ENCODE measurements around the gene PLA2G6. TPM values are rescaled to one million over a fixed set of nuclear protein-coding genes. Genes with fewer than 3 reads are reported as not detected.

PLA2G6 gene
- total and polyA plus RNA-seq, 2 of the 13 experiments (the other 11 are each of a cell fraction or from before 2014, with no cell fraction given), result 4.8 to 11.5 TPM

GRCh38 chr22:38132136-38132535, 49.5 kb downstream of the PLA2G6 start:
- FAIRE-seq (no peak), DNase-seq (ENCODE audit: low spot score) (no peak)
- CTCF ChIA-PET (ENCODE audit: low intra/inter-chr PET ratio, low total read pairs), result no interaction called here

GRCh38 chr22:38131399-38131798, 50.2 kb downstream of the PLA2G6 start:
- Histone ChIP-seq H3K4me2 (ENCODE audit: low read depth, low read length) (no peak overlapping the region), H3K9ac (ENCODE audit: insufficient read depth, low read depth, low read length) (no peak overlapping the region), H2AFZ (ENCODE audit: low read length) (no peak overlapping the region), H3K79me2 (ENCODE audit: insufficient read depth, low read length) (no peaks in the 10 kb centered on the region), H3K4me1 (ENCODE audit: insufficient read depth, low read length) (no peaks in the 10 kb centered on the region), H3K9me3 (ENCODE audit: low read length) (no peaks in the 10 kb centered on the region), H3K27ac (ENCODE audit: extremely low read length, insufficient read depth, low read length) (no peak overlapping the region), H3K36me3 (replicated peaks in 1 of 2; ENCODE audit: control insufficient read depth in 1 of 2, insufficient read depth in 2 of 2, low read length in 2 of 2) (no peaks in the 10 kb centered on the region), H3K4me3 (replicated peaks in 1 of 3; ENCODE audit: insufficient read depth in 1 of 3, low read depth in 2 of 3, low read length in 3 of 3) (no peak overlapping the region), H3K27me3 (ENCODE audit: control insufficient read depth in 1 of 2, insufficient read depth in 2 of 2, low read length in 2 of 2) (no peaks in the 10 kb centered on the region), H4K20me1 (ENCODE audit: insufficient read depth, low read length) (no peaks in the 10 kb centered on the region)
- DNase-seq (ENCODE audit: low spot score) (no peak), FAIRE-seq (no peak), ATAC-seq (no peak)
- ChIA-PET CTCF (ENCODE audit: low intra/inter-chr PET ratio, low total read pairs) (no interaction called here), POLR2A (no interaction called here)
- BruUV-seq (replicated peaks), result no TSS peak
- in situ Hi-C loops (cut with HindIII; ENCODE audit: extremely low pct_ligation_motif_present, low pct_unique_long_range_greater_than_20kb), result no loop called here
- intact Hi-C loops (cut with micrococcal nuclease; ENCODE audit: unreplicated experiment), result no loop called here
- 85% methylated on average over 2 of the region's 2 CpGs for WGBS (ENCODE audit: low lambda C conversion rate)
- TF ChIP-seq THAP9 (CRISPR knock-in tag; IDR thresholded peaks at IDR 0.05; ENCODE audit: borderline replicate concordance) (no peak), ZBTB7A (CRISPR knock-in tag; IDR thresholded peaks at IDR 0.05) (no peak), POLR2G (IDR thresholded peaks at IDR 0.05; ENCODE audit: low read depth, low read length) (no peak), ZNF234 (CRISPR knock-in tag; conservative IDR thresholded peaks at IDR 0.05) (no peak), TFDP1 (CRISPR knock-in tag; IDR thresholded peaks at IDR 0.05; ENCODE audit: borderline replicate concordance) (no peak), ZNF543 (CRISPR knock-in tag; IDR thresholded peaks at IDR 0.05) (no peak)

More at GRCh38 chr22:38132136-38132535, 49.5 kb downstream of the PLA2G6 start:
- Histone ChIP-seq H3K27me3 (ENCODE audit: control insufficient read depth in 1 of 2, insufficient read depth in 2 of 2, low read length in 2 of 2) (no peaks in the 10 kb centered on the region), H3K36me3 (replicated peaks in 1 of 2; ENCODE audit: control insufficient read depth in 1 of 2, insufficient read depth in 2 of 2, low read length in 2 of 2) (no peaks in the 10 kb centered on the region), H3K9me3 (ENCODE audit: low read length) (no peaks in the 10 kb centered on the region), H3K9ac (ENCODE audit: insufficient read depth, low read depth, low read length) (no peak overlapping the region), H2AFZ (ENCODE audit: low read length) (no peak overlapping the region), H3K79me2 (ENCODE audit: insufficient read depth, low read length) (no peaks in the 10 kb centered on the region), H3K4me3 (replicated peaks in 1 of 3; ENCODE audit: insufficient read depth in 1 of 3, low read depth in 2 of 3, low read length in 3 of 3) (no peak overlapping the region), H3K27ac (ENCODE audit: extremely low read length, insufficient read depth, low read length) (no peak overlapping the region), H4K20me1 (ENCODE audit: insufficient read depth, low read length) (no peaks in the 10 kb centered on the region), H3K4me1 (ENCODE audit: insufficient read depth, low read length) (no peaks in the 10 kb centered on the region), H3K4me2 (ENCODE audit: low read depth, low read length) (no peak overlapping the region)
- no peak for ATAC-seq
- no TSS peak for BruUV-seq (replicated peaks)
- 66% methylated on average over 7 of the region's 7 CpGs for WGBS (ENCODE audit: low lambda C conversion rate)
- intact Hi-C loops (cut with micrococcal nuclease; ENCODE audit: unreplicated experiment), result no loop called here
- in situ Hi-C loops (cut with HindIII; ENCODE audit: extremely low pct_ligation_motif_present, low pct_unique_long_range_greater_than_20kb), result no loop called here
- TF ChIP-seq GZF1 (CRISPR knock-in tag; IDR thresholded peaks at IDR 0.05) (no peak), GTF2F1 (IDR thresholded peaks at IDR 0.05; ENCODE audit: low read length) (no peak), NFKBIZ (CRISPR knock-in tag; IDR thresholded peaks at IDR 0.05) (no peak), CBX2 (IDR thresholded peaks at IDR 0.05; ENCODE audit: low read depth, low read length) (no peak), CBX2 (CRISPR knock-in tag; IDR thresholded peaks at IDR 0.05; ENCODE audit: low read depth) (no peak), CCAR2 (optimal IDR thresholded peaks at IDR 0.05; ENCODE audit: low read depth, low read length) (no peak), ZNF224 (CRISPR knock-in tag; IDR thresholded peaks at IDR 0.05) (no peak), ZNF644 (CRISPR knock-in tag; IDR thresholded peaks at IDR 0.05; ENCODE audit: low read depth) (no peak), ARNT (IDR thresholded peaks at IDR 0.05) (no peak), ZUFSP (CRISPR knock-in tag; IDR thresholded peaks at IDR 0.05; ENCODE audit: borderline replicate concordance) (no peak), FOXO1 (CRISPR knock-in tag; IDR thresholded peaks at IDR 0.05) (no peak), ZNF138 (CRISPR knock-in tag; IDR thresholded peaks at IDR 0.05; ENCODE audit: low read depth) (no peak), PTBP1 (IDR thresholded peaks at IDR 0.05; ENCODE audit: low read depth, low read length, poor library complexity, severe bottlenecking) (no peak)
- POLR2A ChIA-PET, result no interaction called here
